ENCODE measurements around the gene RCAN3. TPM values are rescaled to one million over a fixed set of nuclear protein-coding genes. Genes with fewer than 3 reads are reported as not detected.
"Not testable (repeated sequence)": the region's sequence is repeated elsewhere in the genome, so short reads cannot be mapped to it uniquely, and the experiment has no call there.

RCAN3 gene
- total RNA-seq, 2 donors from 2014 or later = 103 to 151 TPM

- Mint-ChIP-seq H3K4me1 (ENCODE audit: low read depth) (peaks cover 11% of the 10 kb centered on the region), H3K36me3 (ENCODE audit: insufficient read depth in 2 of 2) (peaks cover 0 to 6% of the 10 kb centered on the region in 2 donors), H3K27me3 (ENCODE audit: low read depth) (no peaks in the 10 kb centered on the region), H3K9me3 (no peaks in the 10 kb centered on the region), H3K27ac (no peak overlapping the region), H3K4me3 (no peak overlapping the region)
- ATAC-seq (replicated peaks in 1 of 2) (no peak), DNase-seq (no peak)
These were observed 29.9 kb upstream of the RCAN3 start for GRCh38 chr1:24472527-24473251.

DNA sequence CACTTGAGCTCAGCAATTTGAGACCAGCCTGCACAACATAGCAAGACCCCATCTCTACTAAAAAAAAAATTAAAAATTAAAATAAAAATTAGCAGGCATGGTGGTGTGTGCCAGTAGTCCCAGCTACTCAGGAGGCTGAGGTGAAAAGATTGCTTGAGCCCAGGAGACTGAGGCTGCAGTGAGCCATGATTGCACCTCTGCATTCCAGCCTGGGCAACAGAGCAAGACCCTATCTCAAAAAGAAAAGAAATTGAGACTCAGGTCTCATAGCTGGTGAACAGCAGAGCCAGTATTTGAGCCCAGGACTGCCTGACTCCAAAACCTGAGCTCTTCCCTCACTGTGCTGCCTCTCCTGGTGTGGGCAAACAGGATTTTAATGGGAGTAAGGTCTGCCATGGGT, 28.4 kb upstream of the RCAN3 start:
- H3K27me3 Mint-ChIP-seq (ENCODE audit: low read depth) = no peaks in the 10 kb centered on the region
- no peak overlapping the region for H3K4me3 Mint-ChIP-seq
- ATAC-seq (replicated peaks in 1 of 2) = no peak
- no peak for DNase-seq
- no peaks in the 10 kb centered on the region for H3K9me3 Mint-ChIP-seq
- H3K27ac Mint-ChIP-seq = no peak overlapping the region
- peaks cover 0 to 7% of the 10 kb centered on the region in 2 donors for H3K36me3 Mint-ChIP-seq (ENCODE audit: insufficient read depth in 2 of 2)
- H3K4me1 Mint-ChIP-seq (ENCODE audit: low read depth) = peaks cover 14% of the 10 kb centered on the region

DNA sequence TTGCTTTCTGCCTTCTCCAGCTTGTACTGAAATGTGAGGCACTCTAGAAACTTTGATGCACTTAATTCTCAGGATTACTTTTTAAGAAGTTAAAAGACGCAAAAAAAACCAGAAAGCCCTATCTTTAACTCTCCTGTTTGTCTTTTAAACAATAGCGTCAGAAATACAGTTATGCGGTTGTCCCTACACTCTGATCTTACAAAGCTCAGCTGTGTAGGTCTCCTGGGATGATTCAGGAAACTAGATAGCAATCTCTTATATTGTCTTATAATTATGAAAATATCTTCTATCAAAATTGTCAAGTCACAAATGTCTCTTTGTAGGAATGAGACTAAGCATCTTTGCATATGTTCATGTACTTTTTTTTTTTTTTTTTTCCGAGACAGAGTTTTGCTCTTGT, 26.9 kb upstream of the RCAN3 start:
- no peaks in the 10 kb centered on the region for H3K9me3 Mint-ChIP-seq
- DNase-seq (no peak), ATAC-seq (replicated peaks in 1 of 2) (peak; percentile 37 to 39)
- no peaks in the 10 kb centered on the region for H3K27me3 Mint-ChIP-seq (ENCODE audit: low read depth)
- H3K27ac Mint-ChIP-seq = no peak overlapping the region
- peaks cover 0 to 8% of the 10 kb centered on the region in 2 donors for H3K36me3 Mint-ChIP-seq (ENCODE audit: insufficient read depth in 2 of 2)
- H3K4me3 Mint-ChIP-seq = no peak overlapping the region
- peaks cover 24% of the 10 kb centered on the region for H3K4me1 Mint-ChIP-seq (ENCODE audit: low read depth)

DNA sequence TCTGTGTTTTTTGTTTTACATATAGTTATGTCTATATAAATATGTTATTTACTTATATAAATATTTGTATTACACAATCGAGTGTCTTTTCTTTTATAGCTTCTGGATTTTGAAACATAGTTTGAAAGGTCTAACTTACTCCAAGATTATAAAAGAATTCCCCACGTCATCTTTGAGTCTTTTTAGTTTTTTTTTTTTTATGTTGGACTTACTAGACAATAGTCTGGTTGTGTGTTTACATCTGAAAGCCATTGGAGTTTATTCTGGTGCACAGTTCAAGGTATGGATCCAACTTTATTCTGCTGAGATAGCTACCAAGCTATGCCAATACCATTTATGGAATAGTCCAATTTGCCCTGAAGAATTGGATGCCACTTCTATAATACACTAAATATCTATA, 26.1 kb upstream of the RCAN3 start:
- no peak for ATAC-seq (replicated peaks in 1 of 2)
- no peak overlapping the region for H3K4me3 Mint-ChIP-seq
- peaks cover 0 to 5% of the 10 kb centered on the region in 2 donors for H3K36me3 Mint-ChIP-seq (ENCODE audit: insufficient read depth in 2 of 2)
- H3K27me3 Mint-ChIP-seq (ENCODE audit: low read depth) = no peaks in the 10 kb centered on the region
- H3K9me3 Mint-ChIP-seq = no peaks in the 10 kb centered on the region
- H3K4me1 Mint-ChIP-seq (ENCODE audit: low read depth) = peaks cover 33% of the 10 kb centered on the region
- no peak overlapping the region for H3K27ac Mint-ChIP-seq
- DNase-seq = no peak

GRCh38 chr1:24477309-24477708, 25.3 kb upstream of the RCAN3 start:
- H3K36me3 Mint-ChIP-seq (ENCODE audit: insufficient read depth in 2 of 2) = peaks cover 0 to 5% of the 10 kb centered on the region in 2 donors
- no peak for DNase-seq

DNA sequence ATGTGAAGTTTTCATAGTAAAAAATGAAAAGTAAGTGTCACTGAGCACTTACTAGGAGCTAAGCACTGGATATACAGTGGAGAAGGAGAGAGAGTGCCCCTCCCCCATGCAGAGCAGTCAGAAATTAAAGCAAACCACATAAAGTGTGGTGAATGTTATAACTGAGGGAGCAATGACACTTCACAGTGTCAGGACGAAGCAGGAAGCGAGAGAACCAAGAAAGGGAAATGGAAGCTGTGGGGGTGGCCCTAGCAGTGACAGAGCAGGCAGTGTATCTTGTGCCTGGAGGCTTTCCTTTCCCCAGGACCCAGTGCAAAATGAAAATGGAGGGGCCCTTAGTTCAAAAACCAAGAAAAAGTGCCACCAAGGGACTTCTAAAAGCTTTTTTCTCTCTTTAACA, 21.5 kb upstream of the RCAN3 start:
- H3K27me3 Mint-ChIP-seq (ENCODE audit: low read depth) = no peaks in the 10 kb centered on the region

More at GRCh38 chr1:24477309-24477708, 25.3 kb upstream of the RCAN3 start:
- ATAC-seq (replicated peaks in 1 of 2) = no peak
- Mint-ChIP-seq H3K27me3 (ENCODE audit: low read depth) (no peaks in the 10 kb centered on the region), H3K4me1 (ENCODE audit: low read depth) (peaks cover 40% of the 10 kb centered on the region), H3K9me3 (no peaks in the 10 kb centered on the region), H3K27ac (no peak overlapping the region), H3K4me3 (no peak overlapping the region)

DNA sequence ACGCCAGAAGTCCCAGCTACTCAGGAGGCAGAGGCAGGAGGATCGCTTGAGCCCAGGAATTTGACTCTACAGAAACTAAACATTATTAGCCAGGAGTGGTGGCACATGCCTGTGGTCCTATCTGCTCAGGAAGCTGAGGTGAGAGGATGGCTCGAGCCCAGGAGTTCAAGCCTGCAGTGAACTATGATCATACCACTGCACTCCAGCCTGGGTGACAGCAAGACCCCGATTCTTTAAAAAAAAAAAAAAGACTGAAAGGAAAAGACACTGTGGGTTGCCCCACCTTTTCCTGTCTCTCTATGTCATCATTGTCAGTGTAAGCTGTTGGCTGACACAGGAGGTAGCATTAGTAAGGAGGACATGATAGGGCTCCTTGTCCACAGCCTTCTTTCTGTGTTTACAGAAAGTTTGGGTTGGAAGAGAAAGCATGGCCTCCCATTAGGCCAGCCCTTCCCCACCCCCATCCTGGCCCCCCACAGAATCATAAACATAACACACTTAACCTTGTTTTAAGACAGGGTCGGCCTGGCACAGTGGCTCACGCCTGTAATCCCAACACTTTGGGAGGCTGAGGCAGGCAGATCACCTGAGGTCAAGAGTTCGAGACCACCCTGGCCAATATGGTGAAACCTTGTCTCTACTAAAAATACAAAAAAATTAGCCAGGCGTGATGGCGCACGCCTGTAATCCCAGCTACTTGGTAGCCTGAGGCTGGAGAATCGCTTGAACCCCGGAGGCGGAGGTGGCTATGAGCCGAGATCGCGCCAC, 20.6 kb upstream of the RCAN3 start:
- peaks cover 77% of the 10 kb centered on the region for H3K4me1 Mint-ChIP-seq (ENCODE audit: low read depth)
- H3K27me3 Mint-ChIP-seq (ENCODE audit: low read depth) = no peaks in the 10 kb centered on the region
- H3K36me3 Mint-ChIP-seq (ENCODE audit: insufficient read depth in 2 of 2) = peaks cover 2 to 14% of the 10 kb centered on the region in 2 donors
- peak overlapping the region; percentile 92 for H3K27ac Mint-ChIP-seq
- peak in 1 of 2 donors; percentile 37 for DNase-seq
- peak overlapping the region; percentile 72 to 81 for H3K4me3 Mint-ChIP-seq
- H3K9me3 Mint-ChIP-seq = no peaks in the 10 kb centered on the region
- peak; percentile 48 to 65 for ATAC-seq (replicated peaks in 1 of 2)

More for the DNA sequence above, 21.5 kb upstream of the RCAN3 start:
- Mint-ChIP-seq H3K36me3 (ENCODE audit: insufficient read depth in 2 of 2) (peaks cover 0 to 14% of the 10 kb centered on the region in 2 donors), H3K4me3 (peak overlapping the region; percentile 72 to 81), H3K27ac (peak overlapping the region; percentile 92), H3K4me1 (ENCODE audit: low read depth) (peaks cover 70% of the 10 kb centered on the region), H3K9me3 (no peaks in the 10 kb centered on the region)
- DNase-seq (peak; percentile 51 to 61), ATAC-seq (replicated peaks in 1 of 2) (peak; percentile 58 to 75)

- peaks cover 87% of the 10 kb centered on the region for H3K4me1 Mint-ChIP-seq (ENCODE audit: low read depth)
These were observed 19.2 kb upstream of the RCAN3 start for GRCh38 chr1:24483441-24483840.

GRCh38 chr1:24484199-24484598, 18.4 kb upstream of the RCAN3 start:
- H3K27ac Mint-ChIP-seq = peak overlapping the region; percentile 92
- peak; percentile 9 to 16 for ATAC-seq (replicated peaks in 1 of 2)
- no peaks in the 10 kb centered on the region for H3K9me3 Mint-ChIP-seq
- no peak for DNase-seq
- H3K4me1 Mint-ChIP-seq (ENCODE audit: low read depth) = peaks cover 91% of the 10 kb centered on the region
- H3K27me3 Mint-ChIP-seq (ENCODE audit: low read depth) = no peaks in the 10 kb centered on the region
- peaks cover 4 to 13% of the 10 kb centered on the region in 2 donors for H3K36me3 Mint-ChIP-seq (ENCODE audit: insufficient read depth in 2 of 2)
- peak overlapping the region; percentile 46 to 72 for H3K4me3 Mint-ChIP-seq

More at GRCh38 chr1:24483441-24483840, 19.2 kb upstream of the RCAN3 start:
- peak overlapping the region; percentile 85 for H3K27ac Mint-ChIP-seq
- DNase-seq (peak; percentile 44 to 49), ATAC-seq (replicated peaks in 1 of 2) (peak; percentile 55 to 65)
- peak overlapping the region; percentile 65 to 72 for H3K4me3 Mint-ChIP-seq
- H3K9me3 Mint-ChIP-seq = no peaks in the 10 kb centered on the region
- no peaks in the 10 kb centered on the region for H3K27me3 Mint-ChIP-seq (ENCODE audit: low read depth)
- H3K36me3 Mint-ChIP-seq (ENCODE audit: insufficient read depth in 2 of 2) = peaks cover 4 to 14% of the 10 kb centered on the region in 2 donors

DNA sequence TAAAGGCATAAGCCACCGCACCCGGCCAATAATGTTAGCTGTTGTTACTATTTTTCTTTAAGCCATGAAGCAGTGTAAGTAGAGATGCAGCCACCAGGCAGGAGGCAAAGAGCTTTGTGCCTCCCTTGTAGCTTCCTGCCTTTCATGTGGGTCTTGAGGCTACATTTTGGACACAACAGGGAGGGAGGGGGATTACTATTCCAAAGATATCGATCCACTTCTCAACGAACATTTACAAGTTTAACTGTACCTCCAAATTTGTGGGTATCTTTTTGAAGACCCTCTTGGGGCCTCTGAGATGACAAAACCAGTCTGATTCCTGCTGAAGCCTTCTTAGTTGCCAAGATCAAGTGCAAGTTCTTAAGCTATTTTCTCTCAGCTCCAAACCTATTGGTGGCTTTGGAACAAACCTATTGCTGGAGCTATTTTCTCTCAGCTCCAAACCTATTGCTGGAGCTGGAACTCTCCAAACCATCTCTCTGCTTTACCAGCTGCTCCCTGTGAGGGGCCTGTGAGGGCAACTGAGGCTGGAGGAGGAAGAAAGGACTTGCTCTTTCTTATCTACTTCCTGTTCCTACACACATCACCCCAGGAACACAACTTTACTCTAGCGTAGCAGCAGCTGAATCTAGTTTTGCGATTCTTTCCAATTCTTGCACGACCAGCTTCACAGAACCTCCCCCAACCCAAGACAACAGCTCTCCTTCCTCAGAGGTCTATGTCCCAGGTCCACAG, 16.1 kb upstream of the RCAN3 start:
- H3K4me1 Mint-ChIP-seq (ENCODE audit: low read depth) = peaks cover 83% of the 10 kb centered on the region
- H3K4me3 Mint-ChIP-seq = peak overlapping the region; percentile 83 to 86
- H3K36me3 Mint-ChIP-seq (ENCODE audit: insufficient read depth in 2 of 2) = peaks cover 6 to 12% of the 10 kb centered on the region in 2 donors
- no peaks in the 10 kb centered on the region for H3K9me3 Mint-ChIP-seq
- H3K27ac Mint-ChIP-seq = peak overlapping the region; percentile 89
- no peak for ATAC-seq (replicated peaks in 1 of 2)
- DNase-seq = no peak
- no peaks in the 10 kb centered on the region for H3K27me3 Mint-ChIP-seq (ENCODE audit: low read depth)

- ATAC-seq (replicated peaks in 1 of 2) (no peak), DNase-seq (no peak)
- Mint-ChIP-seq H3K27ac (peak overlapping the region; percentile 84), H3K9me3 (no peaks in the 10 kb centered on the region), H3K36me3 (ENCODE audit: insufficient read depth in 2 of 2) (peaks cover 6 to 12% of the 10 kb centered on the region in 2 donors), H3K4me1 (ENCODE audit: low read depth) (peaks cover 81% of the 10 kb centered on the region), H3K27me3 (ENCODE audit: low read depth) (no peaks in the 10 kb centered on the region), H3K4me3 (peak overlapping the region; percentile 83 to 86)
These were observed 15.2 kb upstream of the RCAN3 start for GRCh38 chr1:24487455-24487854.

GRCh38 chr1:24488159-24488558, 14.5 kb upstream of the RCAN3 start:
- peak overlapping the region; percentile 84 for H3K27ac Mint-ChIP-seq
- DNase-seq (peak; percentile 62 to 76), ATAC-seq (replicated peaks in 1 of 2) (peak; percentile 69 to 70)
- H3K27me3 Mint-ChIP-seq (ENCODE audit: low read depth); H3K9me3 Mint-ChIP-seq; H3K36me3 Mint-ChIP-seq (ENCODE audit: insufficient read depth in 2 of 2): not testable (repeated sequence)
- H3K4me3 Mint-ChIP-seq = peak overlapping the region; percentile 83 to 86
- peaks cover 74% of the 10 kb centered on the region for H3K4me1 Mint-ChIP-seq (ENCODE audit: low read depth)

DNA sequence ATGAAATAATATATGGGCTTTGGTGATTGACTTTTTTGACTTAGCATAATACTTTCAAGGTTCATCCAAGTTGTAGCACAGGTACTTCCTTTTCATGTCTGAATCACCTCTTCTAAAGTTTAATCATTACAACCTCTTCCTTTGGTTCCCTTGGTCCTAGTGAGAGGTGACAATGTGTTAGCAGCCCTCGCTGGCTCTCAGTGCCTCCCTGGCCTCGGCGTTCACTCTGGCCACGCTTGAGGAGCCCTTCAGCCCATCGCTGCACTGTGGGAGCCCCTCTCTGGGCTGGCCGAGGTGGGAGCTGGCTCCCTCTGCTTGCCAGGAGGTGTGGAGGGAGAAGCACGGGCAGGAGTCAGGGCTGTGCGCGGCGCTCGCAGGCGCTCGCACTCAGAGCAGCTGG, 13.0 kb upstream of the RCAN3 start:
- Mint-ChIP-seq H3K36me3 (ENCODE audit: insufficient read depth in 2 of 2) (peaks cover 3 to 6% of the 10 kb centered on the region in 2 donors), H3K4me1 (ENCODE audit: low read depth) (peaks cover 59% of the 10 kb centered on the region), H3K4me3 (peak overlapping the region in 1 of 2 donors; percentile 49), H3K27me3 (ENCODE audit: low read depth) (no peaks in the 10 kb centered on the region), H3K27ac (peak overlapping the region; percentile 75), H3K9me3 (no peaks in the 10 kb centered on the region)
- ATAC-seq (replicated peaks in 1 of 2) = no peak
- no peak for DNase-seq
